Ascending aorta (tissue), 2 donors: ENCODE results near the gene LDLR. TPM values are rescaled to one million over a fixed set of nuclear protein-coding genes. Genes with fewer than 3 reads are reported as not detected.
"Not testable (repeated sequence)": the region's sequence is repeated elsewhere in the genome, so short reads cannot be mapped to it uniquely, and the experiment has no call there.

Experiments used
- DNase-seq, 2 donors: peaks; one replicate each; pipeline ENCODE4 v3.0.0-alpha.2; 2019; ENCODE audit warnings: low spot score in 2 of 2
- H3K27ac ChIP-seq, 2 donors: fragments of 200-600 bp; sonication (generic); one replicate each; pipeline ENCODE4 v1.5.1; 2016 to 2017; ENCODE audit warnings: mild to moderate bottlenecking in 1 of 2
- H3K27me3 ChIP-seq: fragments of 200-600 bp; sonication (generic); one replicate; pipeline ENCODE4 v1.5.1; 2017
- H3K36me3 ChIP-seq, 2 donors: fragments of 200-600 bp; sonication (generic); one replicate each; pipeline ENCODE4 v1.5.1; 2016
- H3K4me1 ChIP-seq, 2 donors: fragments of 200-600 bp; sonication (generic); one replicate each; pipeline ENCODE4 v1.5.1; 2016 to 2017; ENCODE audit warnings: mild to moderate bottlenecking in 1 of 2
- H3K4me3 ChIP-seq, 2 donors: fragments of 200-600 bp; sonication (generic); one replicate each; pipeline ENCODE4 v1.5.1; 2016 to 2017; ENCODE audit warnings: mild to moderate bottlenecking in 1 of 2
- H3K9me3 ChIP-seq, 2 donors: fragments of 200-600 bp; sonication (generic); one replicate each; pipeline ENCODE4 v1.5.1; 2016
- intact Hi-C: fragments of 100-400 bp; cut with DNase I; formaldehyde crosslinking; loops from one replicate; pipeline ENCODE4 v1.15.1; 2023
- total RNA-seq: library from RNA; depleted of rRNA; stranded (reverse); fragments of >200 nt; gene quantifications from one replicate; pipeline ENCODE4 v1.1.0, GENCODE V29; 2016
- TF ChIP-seq, protein P1 (sequence below), 3 experiments: fragments of 200-600 bp in 2 of 3; fragments of 450-650 bp in 1 of 3; sonication (generic) in 2 of 3; IDR thresholded peaks; one replicate each; pipeline ENCODE4 v1.5.1; 2016 to 2019; ENCODE audit warnings: antibody characterized with exemption in 3 of 3, mild to moderate bottlenecking in 1 of 3, moderate library complexity in 1 of 3

Gene LDLR
- total RNA-seq, 1 donor from 2014 or later, result 37.4 TPM

DNA sequence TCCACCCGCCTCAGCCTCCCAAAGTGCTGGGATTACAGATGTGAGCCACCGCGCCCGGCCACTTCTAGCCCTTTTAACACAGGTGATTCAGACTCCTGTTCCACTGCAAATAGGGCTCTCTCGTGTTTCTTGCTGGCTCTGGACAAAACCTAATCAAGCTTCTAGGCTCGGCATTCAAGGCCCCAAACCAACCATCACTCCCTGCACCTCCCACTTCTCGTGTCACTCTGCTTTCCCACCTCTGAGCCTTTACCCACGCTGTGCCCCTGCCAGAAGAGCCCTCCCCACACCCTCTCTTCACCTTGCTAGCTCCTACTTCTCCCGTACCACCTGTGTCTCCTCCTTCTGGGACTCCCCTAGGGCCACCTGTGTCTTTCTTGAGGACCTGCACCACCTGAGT lies 88.3 kb downstream of the LDLR start:
- Histone ChIP-seq H3K27ac (peak overlapping the region; percentile 82 to 83), H3K36me3 (peaks cover 67 to 69% of the 10 kb centered on the region in 2 donors), H3K4me3 (no peak overlapping the region), H3K9me3 (no peaks in the 10 kb centered on the region), H3K4me1 (peaks cover 15 to 31% of the 10 kb centered on the region in 2 donors), H3K27me3 (no peaks in the 10 kb centered on the region)
- no peak for DNase-seq
- intact Hi-C loops, result no loop called here
- TF ChIP-seq, protein P1, sequence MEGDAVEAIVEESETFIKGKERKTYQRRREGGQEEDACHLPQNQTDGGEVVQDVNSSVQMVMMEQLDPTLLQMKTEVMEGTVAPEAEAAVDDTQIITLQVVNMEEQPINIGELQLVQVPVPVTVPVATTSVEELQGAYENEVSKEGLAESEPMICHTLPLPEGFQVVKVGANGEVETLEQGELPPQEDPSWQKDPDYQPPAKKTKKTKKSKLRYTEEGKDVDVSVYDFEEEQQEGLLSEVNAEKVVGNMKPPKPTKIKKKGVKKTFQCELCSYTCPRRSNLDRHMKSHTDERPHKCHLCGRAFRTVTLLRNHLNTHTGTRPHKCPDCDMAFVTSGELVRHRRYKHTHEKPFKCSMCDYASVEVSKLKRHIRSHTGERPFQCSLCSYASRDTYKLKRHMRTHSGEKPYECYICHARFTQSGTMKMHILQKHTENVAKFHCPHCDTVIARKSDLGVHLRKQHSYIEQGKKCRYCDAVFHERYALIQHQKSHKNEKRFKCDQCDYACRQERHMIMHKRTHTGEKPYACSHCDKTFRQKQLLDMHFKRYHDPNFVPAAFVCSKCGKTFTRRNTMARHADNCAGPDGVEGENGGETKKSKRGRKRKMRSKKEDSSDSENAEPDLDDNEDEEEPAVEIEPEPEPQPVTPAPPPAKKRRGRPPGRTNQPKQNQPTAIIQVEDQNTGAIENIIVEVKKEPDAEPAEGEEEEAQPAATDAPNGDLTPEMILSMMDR (IDR thresholded peaks at IDR 0.05), result no peak

DNA sequence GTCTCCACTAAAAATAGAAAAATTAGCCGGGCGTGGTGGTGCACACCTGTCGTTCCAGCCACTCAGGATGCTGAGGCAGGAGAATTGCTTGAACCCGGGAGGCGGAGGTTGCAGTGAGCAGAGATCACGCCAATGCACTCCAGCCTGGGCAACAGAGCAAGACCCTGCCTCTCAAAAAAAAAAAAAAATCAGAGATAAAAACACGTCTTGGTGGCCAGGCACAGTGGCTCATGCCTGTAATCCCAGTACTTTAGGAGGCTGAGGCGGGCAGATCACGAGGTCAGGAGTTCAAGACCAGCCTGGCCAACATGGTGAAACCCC lies 89.8 kb downstream of the LDLR start:
- Histone ChIP-seq H3K36me3 (peaks cover 57 to 64% of the 10 kb centered on the region in 2 donors), H3K27ac (peak overlapping the region; percentile 82 to 83), H3K4me1 (peaks cover 15 to 33% of the 10 kb centered on the region in 2 donors)
- H3K27me3 ChIP-seq, DNase-seq, H3K9me3 ChIP-seq, H3K4me3 ChIP-seq, intact Hi-C loops: not testable (repeated sequence)

DNA sequence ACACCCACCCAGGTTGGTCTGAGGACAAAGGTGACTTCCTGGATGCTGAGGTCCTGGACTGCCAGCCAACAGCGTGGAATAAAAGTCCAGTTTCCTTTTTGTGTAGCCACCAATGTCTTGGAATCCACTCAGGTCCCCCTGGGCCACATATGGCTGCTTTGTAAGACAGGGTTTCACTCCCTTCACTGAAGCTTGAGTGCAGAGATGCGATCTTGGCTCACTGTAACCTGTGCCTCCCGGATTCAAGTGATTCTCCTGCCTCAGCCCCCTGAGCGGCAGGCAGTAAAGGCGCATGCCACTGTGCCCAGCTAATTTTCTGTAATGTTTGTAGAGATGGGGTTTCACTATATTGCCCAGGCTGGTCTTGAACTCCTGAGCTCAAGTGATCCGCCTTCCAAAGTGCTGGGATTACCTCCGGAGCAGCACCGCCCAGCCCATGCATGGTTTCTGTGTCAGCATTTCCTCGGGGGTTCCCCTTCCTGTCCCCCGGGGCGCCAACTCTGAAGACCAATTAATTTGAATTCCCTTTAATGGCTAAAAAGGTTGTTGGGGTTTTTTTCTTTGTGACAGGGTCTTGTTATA lies 90.5 kb downstream of the LDLR start:
- Histone ChIP-seq H3K36me3 (peaks cover 50 to 59% of the 10 kb centered on the region in 2 donors), H3K27ac (peak overlapping the region; percentile 82 to 83), H3K27me3 (no peaks in the 10 kb centered on the region), H3K9me3 (no peaks in the 10 kb centered on the region), H3K4me1 (peaks cover 17 to 40% of the 10 kb centered on the region in 2 donors), H3K4me3 (peak overlapping the region in 1 of 2 donors; percentile 37)
- TF ChIP-seq, protein P1 (IDR thresholded peaks at IDR 0.05), result no peak
- intact Hi-C loops, result no loop called here
- DNase-seq, result no peak

DNA sequence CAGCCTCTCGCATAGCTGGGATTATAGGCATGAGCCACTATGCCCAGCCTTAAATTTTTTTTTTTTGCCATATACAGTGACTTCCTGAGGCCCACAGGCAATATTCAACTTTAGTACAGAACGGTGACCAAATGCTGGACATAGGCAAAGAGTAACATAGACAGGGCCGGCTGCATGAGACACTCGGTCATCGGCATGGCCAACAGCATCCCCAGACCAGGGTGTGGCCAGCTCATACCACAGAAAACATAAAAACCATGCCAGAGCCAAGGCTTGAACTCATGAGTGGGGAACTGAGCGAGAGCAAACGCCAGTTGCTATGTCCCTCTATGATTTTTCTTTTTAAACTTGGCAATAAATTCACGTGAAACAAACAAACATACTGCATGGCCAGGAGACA lies 91.1 kb downstream of the LDLR start:
- Histone ChIP-seq H3K4me1 (peaks cover 21 to 46% of the 10 kb centered on the region in 2 donors), H3K27ac (peak overlapping the region; percentile 82 to 83), H3K4me3 (peak overlapping the region in 1 of 2 donors; percentile 37), H3K36me3 (peaks cover 46 to 61% of the 10 kb centered on the region in 2 donors), H3K27me3 (no peaks in the 10 kb centered on the region), H3K9me3 (no peaks in the 10 kb centered on the region)
- TF ChIP-seq, protein P1 (IDR thresholded peaks at IDR 0.05), result no peak
- intact Hi-C loops, result no loop called here
- DNase-seq, result no peak

DNA sequence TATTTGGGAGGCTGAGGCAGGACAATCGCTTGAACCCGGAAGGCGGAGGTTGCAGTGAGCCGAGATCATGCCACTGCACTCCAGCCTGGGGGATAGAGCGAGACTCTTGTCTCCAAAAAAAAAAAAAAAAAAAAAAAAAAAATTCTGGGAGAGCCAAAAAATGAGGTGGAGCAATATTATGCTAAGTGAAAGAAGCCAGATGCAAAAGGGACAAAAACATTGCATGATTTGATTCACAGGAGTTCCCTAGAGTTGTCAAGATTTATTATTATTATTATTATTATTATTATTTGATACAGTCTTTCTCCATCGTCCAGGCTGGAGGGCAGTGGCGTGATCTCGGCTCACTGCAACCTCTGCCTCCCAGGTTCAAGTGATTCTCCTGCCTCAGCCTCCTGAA lies 91.7 kb downstream of the LDLR start:
- H3K27me3 ChIP-seq, DNase-seq, intact Hi-C loops, H3K9me3 ChIP-seq: not testable (repeated sequence)
- Histone ChIP-seq H3K36me3 (peaks cover 39 to 60% of the 10 kb centered on the region in 2 donors), H3K4me3 (peak overlapping the region in 1 of 2 donors; percentile 37), H3K4me1 (peaks cover 24 to 50% of the 10 kb centered on the region in 2 donors), H3K27ac (peak overlapping the region; percentile 82 to 83)

DNA sequence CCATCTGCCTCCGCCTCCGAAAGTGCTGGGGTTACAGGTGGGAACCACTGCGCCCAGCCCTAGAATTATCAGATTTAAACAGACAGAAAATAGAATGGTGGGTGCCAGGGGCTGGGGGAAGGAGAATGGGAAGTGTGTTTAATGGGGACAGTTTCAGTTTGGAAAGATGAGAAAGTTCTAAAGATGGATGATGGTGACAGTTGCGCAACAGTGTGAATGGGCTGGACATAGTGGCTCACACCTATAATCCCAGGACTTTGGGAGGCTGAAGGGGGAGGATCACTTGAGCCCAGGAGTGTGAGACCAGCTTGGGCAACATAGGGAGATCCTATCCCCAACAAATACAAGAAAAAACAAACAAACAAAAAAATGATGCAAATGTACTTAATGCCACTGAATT lies 92.2 kb downstream of the LDLR start:
- no peaks in the 10 kb centered on the region for H3K9me3 ChIP-seq
- TF ChIP-seq, protein P1 (IDR thresholded peaks at IDR 0.05), result no peak
- no peaks in the 10 kb centered on the region for H3K27me3 ChIP-seq
- no peak for DNase-seq
- peak overlapping the region in 1 of 2 donors; percentile 21 for H3K4me3 ChIP-seq
- peaks cover 34 to 60% of the 10 kb centered on the region in 2 donors for H3K36me3 ChIP-seq
- intact Hi-C loops, result no loop called here
- peak overlapping the region; percentile 65 to 83 for H3K27ac ChIP-seq
- peaks cover 24 to 56% of the 10 kb centered on the region in 2 donors for H3K4me1 ChIP-seq

Other genes starting within 250 kb of the LDLR start
- gene C19orf38, start 241.0 kb upstream of the LDLR start, total RNA-seq, result not detected
- gene CARM1, start 217.9 kb upstream of the LDLR start, total RNA-seq, result 22.9 TPM
- 139 TPM for gene YIPF2, start 160.8 kb upstream of the LDLR start, total RNA-seq
- gene TIMM29, start 160.7 kb upstream of the LDLR start, total RNA-seq, result 66.9 TPM
- 89.5 TPM for gene SMARCA4, start 128.4 kb upstream of the LDLR start, total RNA-seq
- gene SPC24, start 66.3 kb downstream of the LDLR start, total RNA-seq, result 1.1 TPM
- gene KANK2, start 108.1 kb downstream of the LDLR start, total RNA-seq, result 572 TPM
- gene ANGPTL8, start 150.2 kb downstream of the LDLR start, total RNA-seq, result not detected
- 140 TPM for gene DOCK6, start 173.1 kb downstream of the LDLR start, total RNA-seq
- not detected for gene TSPAN16, start 206.7 kb downstream of the LDLR start, total RNA-seq